Mononuclear cell (primary cell): Measurements from ENCODE around the gene PDIK1L. TPM values are rescaled to one million over a fixed set of nuclear protein-coding genes. Genes with fewer than 3 reads are reported as not detected.

Source experiments
- H3K27me3 ChIP-seq: 2 replicates; pipeline ENCODE4 v1.6.0; 2011; ENCODE audit warnings: low read length, control low read depth; ENCODE audit not compliant: insufficient read depth
- H3K4me1 ChIP-seq: 2 replicates; pipeline ENCODE4 v1.5.1; 2011; ENCODE audit warnings: mild to moderate bottlenecking, low read length, control low read depth; ENCODE audit not compliant: insufficient read depth
- H3K4me3 ChIP-seq: 2 replicates; pipeline ENCODE4 v1.5.1; 2011; ENCODE audit warnings: mild to moderate bottlenecking, low read length, moderate library complexity
- H3K9me3 ChIP-seq: 2 replicates; pipeline ENCODE4 v1.5.1; 2011; ENCODE audit warnings: low read depth, mild to moderate bottlenecking, control low read depth, low read length
- total RNA-seq: library from RNA; depleted of rRNA; stranded (reverse); fragments of >200 nt; gene quantifications from one replicate; pipeline ENCODE4 v1.2.3, GENCODE V29; 2012

The PDIK1L gene
- total RNA-seq, 1 donor, result 19.3 TPM

DNA sequence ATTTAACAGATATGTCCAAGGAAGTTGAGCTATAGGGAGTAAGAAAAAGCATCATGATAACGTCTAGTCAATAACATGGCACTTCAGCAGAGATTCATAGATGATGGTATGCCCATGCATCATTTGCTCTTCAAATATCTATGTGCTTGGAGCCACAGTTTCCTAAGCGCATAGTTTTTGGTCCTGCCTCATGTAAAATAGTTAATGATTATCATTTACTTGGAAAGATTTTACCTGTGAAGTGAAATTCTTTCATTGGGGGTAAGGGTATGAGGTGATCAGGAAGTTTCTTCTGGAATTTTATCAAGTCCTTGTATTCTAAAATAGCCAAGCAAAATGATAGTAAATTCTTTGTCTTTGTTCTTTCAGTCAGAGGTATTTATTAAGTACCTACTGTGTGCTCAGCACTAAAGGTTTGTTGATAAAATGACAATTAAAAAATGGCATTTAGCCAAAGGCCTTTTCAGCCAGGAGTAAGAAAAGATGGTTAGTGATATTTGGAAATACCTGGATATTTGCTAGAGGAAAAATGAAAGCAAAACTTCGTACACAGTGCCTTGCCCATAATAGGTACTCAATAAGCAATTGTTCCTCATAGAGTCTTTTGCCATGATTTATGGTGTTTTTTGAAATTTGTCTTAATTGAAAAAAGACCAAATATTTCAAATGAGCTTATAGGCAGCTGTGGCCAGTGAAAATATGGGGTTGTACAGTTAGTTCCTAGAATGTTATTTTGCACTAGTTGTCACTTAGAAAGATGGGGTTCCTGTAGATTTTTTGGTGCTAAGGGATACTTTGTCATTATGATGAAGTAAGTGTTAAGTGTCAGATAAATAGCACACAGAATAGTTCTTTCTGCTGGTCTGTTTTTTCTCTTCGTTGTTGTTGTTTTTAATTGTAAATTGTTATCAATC lies 13.1 kb downstream of the PDIK1L start:
- Histone ChIP-seq H3K4me3 (no peak overlapping the region), H3K4me1 (peaks cover 63% of the 10 kb centered on the region), H3K9me3 (no peaks in the 10 kb centered on the region), H3K27me3 (no peaks in the 10 kb centered on the region)

GRCh38 chr1:26125382-26125781 lies 13.8 kb downstream of the PDIK1L start:
- Histone ChIP-seq H3K4me1 (peaks cover 57% of the 10 kb centered on the region), H3K27me3 (no peaks in the 10 kb centered on the region), H3K9me3 (no peaks in the 10 kb centered on the region), H3K4me3 (no peak overlapping the region)

GRCh38 chr1:26125946-26126320 lies 14.3 kb downstream of the PDIK1L start:
- no peaks in the 10 kb centered on the region for H3K27me3 ChIP-seq
- H3K4me3 ChIP-seq, result no peak overlapping the region
- H3K9me3 ChIP-seq, result no peaks in the 10 kb centered on the region
- peaks cover 57% of the 10 kb centered on the region for H3K4me1 ChIP-seq

GRCh38 chr1:26126321-26127084 lies 14.9 kb downstream of the PDIK1L start:
- H3K4me1 ChIP-seq, result peaks cover 54% of the 10 kb centered on the region
- H3K9me3 ChIP-seq, result no peaks in the 10 kb centered on the region
- no peak overlapping the region for H3K4me3 ChIP-seq
- no peaks in the 10 kb centered on the region for H3K27me3 ChIP-seq

DNA sequence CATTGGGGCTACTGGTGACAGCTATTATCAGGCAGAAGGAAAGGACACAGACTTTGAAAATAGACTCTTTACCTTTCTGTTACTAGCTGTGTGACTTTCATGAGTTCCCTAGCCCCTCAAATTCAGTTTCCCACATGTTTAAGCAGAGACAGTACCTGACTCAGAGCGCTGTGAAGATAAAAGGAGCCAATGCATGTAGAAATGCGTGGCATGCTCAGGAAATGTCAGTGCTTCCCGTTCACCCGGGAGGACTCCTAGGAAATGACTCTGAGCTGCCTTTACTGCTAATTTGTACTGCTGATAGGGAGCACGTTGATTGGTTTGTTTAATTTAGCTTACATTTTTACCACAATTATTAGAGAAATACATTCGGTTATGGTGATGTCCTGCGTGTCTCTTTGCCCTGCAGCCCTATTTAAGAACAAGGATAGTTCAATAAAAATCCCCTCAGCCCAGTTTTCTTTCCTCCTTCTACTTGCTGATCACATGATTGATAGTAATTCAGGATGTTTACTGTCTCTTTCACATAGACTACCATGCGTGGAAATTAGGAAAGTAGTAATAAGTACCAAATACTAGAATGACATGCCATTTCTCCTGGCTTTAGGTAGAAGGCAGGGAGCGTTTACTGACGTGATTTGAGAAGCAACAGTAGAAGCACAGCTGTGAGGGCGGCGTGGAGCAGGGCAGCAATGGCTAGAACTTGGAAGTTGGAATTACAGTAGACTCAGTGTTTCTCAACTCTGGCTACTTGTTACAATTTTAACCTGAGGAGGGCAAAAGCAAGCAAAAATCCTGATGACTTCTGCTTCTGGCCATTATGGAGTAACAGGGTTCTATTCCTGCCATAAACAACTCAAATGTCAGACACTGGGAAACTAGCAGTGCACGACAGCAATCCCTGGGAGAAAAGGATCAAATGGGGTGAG lies 15.9 kb downstream of the PDIK1L start:
- H3K9me3 ChIP-seq, result no peaks in the 10 kb centered on the region
- peaks cover 45% of the 10 kb centered on the region for H3K4me1 ChIP-seq
- H3K4me3 ChIP-seq, result no peak overlapping the region
- H3K27me3 ChIP-seq, result no peaks in the 10 kb centered on the region

GRCh38 chr1:26129778-26130177 lies 18.2 kb downstream of the PDIK1L start:
- no peaks in the 10 kb centered on the region for H3K9me3 ChIP-seq
- no peak overlapping the region for H3K4me3 ChIP-seq
- peaks cover 33% of the 10 kb centered on the region for H3K4me1 ChIP-seq
- no peaks in the 10 kb centered on the region for H3K27me3 ChIP-seq

- peaks cover 28% of the 10 kb centered on the region for H3K4me1 ChIP-seq
- no peaks in the 10 kb centered on the region for H3K9me3 ChIP-seq
- no peaks in the 10 kb centered on the region for H3K27me3 ChIP-seq
- no peak overlapping the region for H3K4me3 ChIP-seq
Observed at GRCh38 chr1:26130695-26131094, 19.1 kb downstream of the PDIK1L start.

DNA sequence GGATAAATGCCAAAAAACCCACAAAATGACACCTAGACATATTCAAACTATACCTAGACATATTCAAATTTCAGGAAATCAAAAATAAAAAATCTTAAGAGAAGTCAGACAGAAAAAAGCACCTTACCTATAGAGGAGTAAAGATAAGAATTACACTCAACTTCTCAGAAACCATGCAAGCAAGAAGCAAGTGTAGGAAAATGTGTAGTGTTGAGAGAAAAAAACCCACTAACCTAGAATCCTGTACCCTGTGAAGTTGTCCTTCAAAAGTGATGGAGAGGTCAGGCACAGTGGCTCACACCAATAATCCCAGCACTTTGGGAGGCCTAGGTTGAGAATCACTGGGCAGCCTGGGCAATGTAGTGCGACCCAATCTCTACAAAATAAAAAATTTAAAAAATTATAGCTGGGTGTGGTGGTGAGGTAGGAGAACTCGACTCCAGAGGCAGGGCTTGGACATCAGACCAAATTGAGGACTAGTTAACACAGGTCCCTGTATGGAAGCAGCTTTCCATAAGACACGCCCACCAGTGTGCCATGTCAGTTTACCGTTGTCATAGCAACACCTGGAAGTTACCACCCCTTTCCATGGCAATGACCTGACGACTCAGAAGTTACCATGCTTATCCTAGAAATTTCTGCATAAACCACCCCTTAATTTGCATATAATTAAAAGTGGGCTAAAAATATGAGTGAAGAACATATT lies 20.7 kb downstream of the PDIK1L start:
- Histone ChIP-seq H3K4me3 (no peak overlapping the region), H3K4me1 (peaks cover 14% of the 10 kb centered on the region), H3K9me3 (no peaks in the 10 kb centered on the region), H3K27me3 (no peaks in the 10 kb centered on the region)

DNA sequence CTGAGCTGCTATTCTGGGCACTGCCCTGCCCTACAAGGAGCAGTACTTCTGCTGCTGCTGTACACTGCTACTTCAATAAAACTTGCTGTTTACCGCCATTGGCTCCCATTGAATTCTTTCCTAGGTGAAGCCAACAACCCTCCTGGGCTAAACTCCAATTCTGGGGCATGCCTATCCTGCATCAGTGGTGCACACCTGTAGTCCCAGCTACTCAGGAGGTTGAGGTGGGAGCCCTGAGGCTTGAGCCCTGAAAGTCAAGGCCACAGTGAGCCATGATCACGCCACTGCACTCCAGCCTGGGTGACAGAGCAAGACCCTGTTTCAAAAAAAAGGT lies 21.2 kb downstream of the PDIK1L start:
- no peak overlapping the region for H3K4me3 ChIP-seq
- H3K9me3 ChIP-seq, result no peaks in the 10 kb centered on the region
- peaks cover 8% of the 10 kb centered on the region for H3K4me1 ChIP-seq
- no peaks in the 10 kb centered on the region for H3K27me3 ChIP-seq

GRCh38 chr1:26134466-26134865 lies 22.8 kb downstream of the PDIK1L start:
- Histone ChIP-seq H3K27me3 (no peaks in the 10 kb centered on the region), H3K4me1 (no peaks in the 10 kb centered on the region), H3K4me3 (no peak overlapping the region), H3K9me3 (no peaks in the 10 kb centered on the region)

- Histone ChIP-seq H3K9me3 (no peaks in the 10 kb centered on the region), H3K4me3 (no peak overlapping the region), H3K27me3 (no peaks in the 10 kb centered on the region), H3K4me1 (peaks cover 8% of the 10 kb centered on the region)
Observed at GRCh38 chr1:26138974-26139558, 27.4 kb downstream of the PDIK1L start.

DNA sequence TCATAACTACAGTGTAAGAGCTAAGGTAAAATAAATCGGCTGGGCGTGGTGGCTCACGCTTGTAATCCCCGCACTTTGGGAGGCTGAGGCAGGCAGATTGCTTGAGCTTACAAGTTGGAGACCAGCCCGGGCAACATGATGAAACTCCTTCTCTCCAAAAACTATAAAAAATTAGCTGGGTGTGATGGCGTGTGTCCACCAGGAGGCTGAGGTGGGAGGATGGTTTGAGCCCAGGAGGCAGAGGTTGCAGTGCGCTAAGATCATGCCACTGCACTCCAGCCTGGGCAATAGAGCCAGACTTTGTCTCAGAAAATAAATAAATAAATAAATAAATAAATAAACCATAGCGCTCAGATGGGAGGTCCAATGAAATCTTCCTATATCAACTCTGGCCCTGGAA lies 30.5 kb downstream of the PDIK1L start:
- H3K4me3 ChIP-seq, result peak overlapping the region; percentile 15
- H3K9me3 ChIP-seq, result no peaks in the 10 kb centered on the region
- H3K27me3 ChIP-seq, result no peaks in the 10 kb centered on the region
- H3K4me1 ChIP-seq, result peaks cover 13% of the 10 kb centered on the region

- Histone ChIP-seq H3K27me3 (no peaks in the 10 kb centered on the region), H3K9me3 (no peaks in the 10 kb centered on the region), H3K4me1 (peaks cover 13% of the 10 kb centered on the region)
Observed at GRCh38 chr1:26145041-26145959, 33.7 kb downstream of the PDIK1L start.

More at GRCh38 chr1:26145041-26145959, 33.7 kb downstream of the PDIK1L start:
- no peak overlapping the region for H3K4me3 ChIP-seq
